Keratinocyte (primary cell): ENCODE results near the gene QPCT. TPM values are rescaled to one million over a fixed set of nuclear protein-coding genes. Genes with fewer than 3 reads are reported as not detected.
"Not testable (repeated sequence)": the region's sequence is repeated elsewhere in the genome, so short reads cannot be mapped to it uniquely, and the experiment has no call there.

Source experiments
- DNase-seq: peaks from one replicate; pipeline ENCODE4 v3.0.0-alpha.2; 2011; ENCODE audit warnings: low read depth, missing footprints, low spot score
- FAIRE-seq: peaks from 2 replicates; lab custom pipeline; 2011; peaks lifted over from hg19 to GRCh38; lab: Jason Lieb, UNC
- H2AFZ ChIP-seq: 2 replicates; pipeline ENCODE4 v1.6.0; 2012; ENCODE audit warnings: low read length, control low read depth, inconsistent platforms; ENCODE audit not compliant: control insufficient read depth
- H3K27ac ChIP-seq: 2 replicates; pipeline ENCODE4 v1.5.1; 2011; ENCODE audit warnings: low read length; ENCODE audit not compliant: control insufficient read depth, insufficient read depth
- H3K27me3 ChIP-seq: 3 replicates; pipeline ENCODE4 v1.6.0; 2011; ENCODE audit warnings: low read length; ENCODE audit not compliant: control insufficient read depth, insufficient read depth; ENCODE audit errors: extremely low read depth
- H3K36me3 ChIP-seq, 2 experiments: 2 replicates in 1 of 2; 3 replicates in 1 of 2; pipeline ENCODE4 v1.5.1; 2011; ENCODE audit warnings: low read length in 2 of 2, mild to moderate bottlenecking in 1 of 2; ENCODE audit not compliant: control insufficient read depth in 2 of 2, insufficient read depth in 2 of 2; ENCODE audit errors: extremely low read depth in 1 of 2
- H3K4me1 ChIP-seq: 3 replicates; pipeline ENCODE4 v1.5.1; 2011; ENCODE audit warnings: low read length; ENCODE audit not compliant: control insufficient read depth, insufficient read depth; ENCODE audit errors: extremely low read depth
- H3K4me2 ChIP-seq: 3 replicates; pipeline ENCODE4 v1.6.0; 2011; ENCODE audit warnings: low read depth, low read length; ENCODE audit not compliant: control insufficient read depth, insufficient read depth; ENCODE audit errors: extremely low read depth
- H3K4me3 ChIP-seq, 3 experiments: fragments of 200-600 bp in 1 of 3; sonication (generic) in 1 of 3; 2 replicates in 2 of 3; 3 replicates in 1 of 3; pipeline ENCODE4 v1.5.1; 2011 to 2016; ENCODE audit warnings: low read length in 3 of 3, mild to moderate bottlenecking in 3 of 3, control low read depth in 2 of 3, inconsistent platforms in 1 of 3, low read depth in 1 of 3, mixed read lengths in 1 of 3, mixed run types in 1 of 3, moderate library complexity in 1 of 3; ENCODE audit not compliant: control insufficient read depth in 2 of 3, insufficient read depth in 2 of 3; ENCODE audit errors: extremely low read depth in 1 of 3
- H3K79me2 ChIP-seq: 2 replicates; pipeline ENCODE4 v1.6.0; 2012; ENCODE audit warnings: low read length; ENCODE audit not compliant: control insufficient read depth, insufficient read depth
- H3K9ac ChIP-seq: 3 replicates; pipeline ENCODE4 v1.6.0; 2011; ENCODE audit warnings: low read length; ENCODE audit not compliant: control insufficient read depth, insufficient read depth; ENCODE audit errors: extremely low read depth
- H3K9me1 ChIP-seq: 3 replicates; pipeline ENCODE4 v1.6.0; 2011; ENCODE audit warnings: low read length; ENCODE audit not compliant: control insufficient read depth, insufficient read depth; ENCODE audit errors: extremely low read depth
- H3K9me3 ChIP-seq: 2 replicates; pipeline ENCODE4 v1.5.1; 2012; ENCODE audit warnings: low read depth, low read length; ENCODE audit not compliant: control insufficient read depth
- H4K20me1 ChIP-seq: 3 replicates; pipeline ENCODE4 v1.6.0; 2011; ENCODE audit warnings: low read length; ENCODE audit not compliant: control insufficient read depth, insufficient read depth; ENCODE audit errors: extremely low read depth
- CTCF ChIP-seq, 3 experiments: IDR thresholded peaks in 1 of 3; conservative IDR thresholded peaks in 1 of 3; optimal IDR thresholded peaks in 1 of 3; 2 replicates in 2 of 3; 3 replicates in 1 of 3; pipeline versions ENCODE3 to v1.5.1; 2011; ENCODE audit warnings: low read length in 3 of 3, mild to moderate bottlenecking in 3 of 3, moderate library complexity in 2 of 3, control low read depth in 1 of 3, inconsistent platforms in 1 of 3; ENCODE audit not compliant: insufficient read depth in 2 of 3; ENCODE audit errors: extremely low read depth in 1 of 3
- EZH2 ChIP-seq: IDR thresholded peaks from one replicate; pipeline ENCODE4 v1.6.1; 2012; ENCODE audit warnings: inconsistent platforms, mild to moderate bottlenecking, low read length, moderate library complexity
- dilution Hi-C: fragments of 300-500 bp; cut with MboI; formaldehyde crosslinking; loops from one replicate; pipeline ENCODE4 v1.7.0; 2020; ENCODE audit warnings: low sequenced_read_pairs; ENCODE audit not compliant: extremely low pct_ligation_motif_present
- polyA plus RNA-seq, 5 experiments: library from polyadenylated mRNA; depleted of rRNA in 3 of 5; stranded (reverse) in 3 of 5; stranded (forward) in 1 of 5; unstranded in 1 of 5; fragments of >200 nt; gene quantifications; 1 replicate in 1 of 5; 2 replicates in 3 of 5; 3 replicates in 1 of 5; pipeline versions ENCODE4 v1.2.1 to v1.2.3, GENCODE V29; 2011 to 2012; ENCODE audit warnings: missing spikeins in 2 of 5, low read depth in 1 of 5, low replicate concordance in 1 of 5

Gene QPCT
- polyA plus RNA-seq, 1 donor (not counting 4 experiments of a cell fraction or from before 2014, with no cell fraction given): 11.6 TPM

- Histone ChIP-seq H3K9me3 (no peaks in the 10 kb centered on the region), H3K36me3 (no peaks in the 10 kb centered on the region), H3K79me2 (no peaks in the 10 kb centered on the region), H2AFZ (no peak overlapping the region), H3K9ac (no peak overlapping the region), H3K9me1 (no peaks in the 10 kb centered on the region), H3K4me2 (no peak overlapping the region), H3K4me3 (no peak overlapping the region), H3K27ac (no peak overlapping the region), H4K20me1 (no peaks in the 10 kb centered on the region), H3K4me1 (no peaks in the 10 kb centered on the region), H3K27me3 (no peaks in the 10 kb centered on the region)
- TF ChIP-seq EZH2 (no peak), CTCF (optimal IDR thresholded peaks at IDR 0.05 in 1 of 3, IDR thresholded peaks at IDR 0.05 in 1 of 3, conservative IDR thresholded peaks at IDR 0.05 in 1 of 3; ENCODE audit: extremely low read depth in 1 of 3, insufficient read depth in 2 of 3, low read length in 3 of 3) (no peak)
- DNase-seq (no peak), FAIRE-seq (no peak)
- dilution Hi-C loops: loop anchor here (25.0 kb wide), 1 partner anchor 450 kb away; no protein-coding TSS in a partner anchor
Observed at GRCh38 chr2:37412231-37412630, 67.8 kb downstream of the QPCT start.

- not testable (repeated sequence) for H3K4me2 ChIP-seq, H3K4me1 ChIP-seq, H3K27ac ChIP-seq, H3K9me1 ChIP-seq, FAIRE-seq, DNase-seq, H3K9ac ChIP-seq, H3K27me3 ChIP-seq, H3K4me3 ChIP-seq, H4K20me1 ChIP-seq, H3K36me3 ChIP-seq, H3K9me3 ChIP-seq, H2AFZ ChIP-seq, H3K79me2 ChIP-seq
- dilution Hi-C loops: loop anchor here (25.0 kb wide), 1 partner anchor 448 kb away; no protein-coding TSS in a partner anchor
Observed at GRCh38 chr2:37413911-37414469, 69.6 kb downstream of the QPCT start.

- no peak for FAIRE-seq
- no peaks in the 10 kb centered on the region for H3K9me1 ChIP-seq
- no peak overlapping the region for H3K4me2 ChIP-seq
- H3K9me3 ChIP-seq: no peaks in the 10 kb centered on the region
- dilution Hi-C loops: loop anchor here (25.0 kb wide), 1 partner anchor 448 kb away; no protein-coding TSS in a partner anchor
- no peak overlapping the region for H2AFZ ChIP-seq
- no peak for DNase-seq
- no peak overlapping the region for H3K9ac ChIP-seq
- H3K79me2 ChIP-seq: no peaks in the 10 kb centered on the region
- no peak overlapping the region for H3K4me3 ChIP-seq
- H4K20me1 ChIP-seq: no peaks in the 10 kb centered on the region
- no peaks in the 10 kb centered on the region for H3K36me3 ChIP-seq
- no peaks in the 10 kb centered on the region for H3K27me3 ChIP-seq
- no peak overlapping the region for H3K27ac ChIP-seq
- TF ChIP-seq EZH2 (no peak), CTCF (optimal IDR thresholded peaks at IDR 0.05 in 1 of 3, IDR thresholded peaks at IDR 0.05 in 1 of 3, conservative IDR thresholded peaks at IDR 0.05 in 1 of 3; ENCODE audit: extremely low read depth in 1 of 3, insufficient read depth in 2 of 3, low read length in 3 of 3) (peak; percentile 15 to 88 (median 77))
- H3K4me1 ChIP-seq: no peaks in the 10 kb centered on the region
Observed at GRCh38 chr2:37414470-37414949, 70.1 kb downstream of the QPCT start.
